ENCODE measurements around the gene ISLR.

The ISLR gene

DNA sequence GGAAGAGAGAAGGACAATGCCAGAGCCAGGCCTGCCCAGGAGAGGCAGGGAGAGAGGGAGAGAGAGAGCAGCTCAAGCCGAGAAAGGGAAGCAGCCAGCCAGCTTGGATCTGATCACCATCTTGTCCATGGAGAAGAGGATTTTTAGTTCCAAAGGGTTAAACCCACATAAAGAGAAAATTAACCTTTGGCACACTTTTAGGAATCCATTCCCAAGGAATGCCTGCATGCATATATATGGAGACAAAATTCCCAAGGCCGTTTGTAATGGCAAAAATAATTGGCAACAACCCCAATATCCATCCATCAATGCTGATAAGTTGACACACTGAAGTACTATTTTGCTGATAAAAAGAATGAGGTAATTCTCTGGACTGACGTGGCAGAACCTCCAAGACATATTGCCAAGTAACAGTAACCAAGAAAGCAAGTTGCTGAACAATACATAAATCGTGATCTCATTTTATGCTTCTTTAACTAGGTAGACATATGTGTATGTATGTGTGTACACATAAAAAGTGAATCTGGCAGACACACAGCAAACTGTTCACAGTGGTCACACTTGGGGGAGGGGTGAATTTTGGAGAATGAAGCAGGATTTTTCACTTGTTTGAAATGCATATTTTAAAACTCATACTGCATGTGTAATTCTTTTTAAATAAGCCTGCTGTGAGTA lies 36.6 kb downstream of the ISLR start:
- Histone ChIP-seq H3K4ac (ENCODE audit: low read depth in 1 of 2, low read length in 2 of 2) (no peak overlapping the region), H2AK5ac (ENCODE audit: low read length, severe bottlenecking) (peak overlapping the region; percentile 68), H3K4me3 (ENCODE audit: insufficient read depth in 1 of 2, low read depth in 1 of 2, low read length in 2 of 2) (no peak overlapping the region), H3K79me1 (replicated peaks; ENCODE audit: low read length, poor library complexity, severe bottlenecking) (no peaks in the 10 kb centered on the region), H4K91ac (ENCODE audit: low read length) (no peak overlapping the region), H3K4me2 (ENCODE audit: low read length, poor library complexity, severe bottlenecking) (no peak overlapping the region), H3K27me3 (ENCODE audit: control insufficient read depth in 1 of 2, insufficient read depth in 1 of 2, low read length in 2 of 2) (peaks cover 0 to 19% of the 10 kb centered on the region in 2 experiments), H3K4me1 (ENCODE audit: control insufficient read depth, insufficient read depth, low read depth, low read length) (peaks cover 60% of the 10 kb centered on the region), H2BK15ac (ENCODE audit: low read depth, poor library complexity, severe bottlenecking) (no peak overlapping the region), H3K36me3 (ENCODE audit: control insufficient read depth in 1 of 2, insufficient read depth in 2 of 2, low read depth in 1 of 2, low read length in 2 of 2) (no peaks in the 10 kb centered on the region), H2BK120ac (ENCODE audit: low read depth, low read length) (no peak overlapping the region), H3K14ac (ENCODE audit: low read length in 2 of 2) (no peak overlapping the region), H3K18ac (ENCODE audit: low read depth in 1 of 2, low read length in 2 of 2) (no peak overlapping the region), H3K27ac (ENCODE audit: low read length, poor library complexity, severe bottlenecking) (peak overlapping the region; percentile 74), H3K23ac (ENCODE audit: low read length in 2 of 2) (no peak overlapping the region), H3K9me3 (ENCODE audit: control insufficient read depth, low read length) (no peaks in the 10 kb centered on the region), H2BK12ac (ENCODE audit: low read length in 2 of 2) (peak overlapping the region in 1 of 2 experiments; percentile 27), H2BK5ac (ENCODE audit: low read depth, low read length, poor library complexity, severe bottlenecking) (no peak overlapping the region), H4K8ac (ENCODE audit: low read length) (no peak overlapping the region), H2AFZ (ENCODE audit: low read depth, low read length) (no peak overlapping the region), H3K9ac (ENCODE audit: low read length) (peak overlapping the region; percentile 73)
- peak; percentile 94 for DNase-seq
- 10% methylated on average over 2 of the region's 4 CpGs for WGBS

DNA sequence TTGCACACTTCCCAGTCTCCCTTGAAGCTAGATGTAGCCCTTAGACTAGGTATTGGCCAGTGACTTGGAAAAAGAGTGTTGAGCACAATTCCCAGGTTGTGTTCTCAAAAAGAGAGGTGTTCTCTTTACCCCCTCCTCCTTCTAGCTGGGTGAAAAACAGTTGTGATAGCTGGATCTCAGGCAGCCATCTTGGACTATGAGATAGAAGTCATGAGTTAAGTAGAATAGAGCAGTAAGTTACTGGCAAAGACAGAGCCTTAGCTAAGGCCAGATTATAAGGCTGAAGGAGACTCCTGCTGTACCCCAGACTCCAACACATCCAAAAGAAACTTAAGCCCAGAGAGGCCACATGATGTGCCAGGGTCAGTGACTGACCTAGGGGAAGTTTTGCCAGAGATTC lies 37.2 kb downstream of the ISLR start:
- Histone ChIP-seq H3K18ac (ENCODE audit: low read depth in 1 of 2, low read length in 2 of 2) (no peak overlapping the region), H3K14ac (ENCODE audit: low read length in 2 of 2) (no peak overlapping the region), H2BK5ac (ENCODE audit: low read depth, low read length, poor library complexity, severe bottlenecking) (no peak overlapping the region), H3K4me3 (ENCODE audit: insufficient read depth in 1 of 2, low read depth in 1 of 2, low read length in 2 of 2) (no peak overlapping the region), H2AFZ (ENCODE audit: low read depth, low read length) (no peak overlapping the region), H3K27ac (ENCODE audit: low read length, poor library complexity, severe bottlenecking) (peak overlapping the region; percentile 45), H3K36me3 (ENCODE audit: control insufficient read depth in 1 of 2, insufficient read depth in 2 of 2, low read depth in 1 of 2, low read length in 2 of 2) (no peaks in the 10 kb centered on the region), H4K8ac (ENCODE audit: low read length) (no peak overlapping the region), H2BK120ac (ENCODE audit: low read depth, low read length) (no peak overlapping the region), H3K4me1 (ENCODE audit: control insufficient read depth, insufficient read depth, low read depth, low read length) (peaks cover 57% of the 10 kb centered on the region), H2AK5ac (ENCODE audit: low read length, severe bottlenecking) (peak overlapping the region; percentile 68), H3K9ac (ENCODE audit: low read length) (peak overlapping the region; percentile 73), H3K4me2 (ENCODE audit: low read length, poor library complexity, severe bottlenecking) (no peak overlapping the region), H3K79me1 (replicated peaks; ENCODE audit: low read length, poor library complexity, severe bottlenecking) (no peaks in the 10 kb centered on the region), H2BK12ac (ENCODE audit: low read length in 2 of 2) (no peak overlapping the region), H3K4ac (ENCODE audit: low read depth in 1 of 2, low read length in 2 of 2) (no peak overlapping the region), H3K9me3 (ENCODE audit: control insufficient read depth, low read length) (no peaks in the 10 kb centered on the region), H3K27me3 (ENCODE audit: control insufficient read depth in 1 of 2, insufficient read depth in 1 of 2, low read length in 2 of 2) (peaks cover 0 to 15% of the 10 kb centered on the region in 2 experiments), H2BK15ac (ENCODE audit: low read depth, poor library complexity, severe bottlenecking) (no peak overlapping the region), H4K91ac (ENCODE audit: low read length) (no peak overlapping the region), H3K23ac (ENCODE audit: low read length in 2 of 2) (no peak overlapping the region)
- no peak for DNase-seq

DNA sequence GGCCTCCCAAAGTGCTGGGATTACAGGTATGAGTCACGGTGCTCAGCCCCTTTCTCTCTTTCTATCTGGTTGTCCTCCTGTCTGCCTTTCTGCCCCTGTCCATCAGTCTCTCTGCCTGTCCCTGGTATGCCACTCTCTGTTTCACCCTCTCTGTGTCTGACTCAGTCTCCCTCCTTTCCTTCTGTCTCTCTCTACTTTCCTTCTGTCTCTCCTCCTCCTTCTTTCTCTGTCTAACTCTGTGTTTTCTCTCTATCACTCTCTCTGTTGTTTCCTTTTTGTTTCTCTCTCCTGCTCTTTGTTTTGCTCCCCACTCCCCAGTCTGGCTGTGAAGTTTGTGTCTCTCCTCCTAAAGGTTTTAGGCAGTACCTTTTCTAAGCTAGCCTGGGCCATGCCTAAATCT lies 38.1 kb downstream of the ISLR start:
- Histone ChIP-seq H3K14ac (ENCODE audit: low read length in 2 of 2) (no peak overlapping the region), H3K9ac (ENCODE audit: low read length) (no peak overlapping the region), H2BK5ac (ENCODE audit: low read depth, low read length, poor library complexity, severe bottlenecking) (no peak overlapping the region), H4K91ac (ENCODE audit: low read length) (no peak overlapping the region), H3K79me1 (replicated peaks; ENCODE audit: low read length, poor library complexity, severe bottlenecking) (no peaks in the 10 kb centered on the region), H4K8ac (ENCODE audit: low read length) (no peak overlapping the region), H2BK12ac (ENCODE audit: low read length in 2 of 2) (no peak overlapping the region), H3K27ac (ENCODE audit: low read length, poor library complexity, severe bottlenecking) (no peak overlapping the region), H2AK5ac (ENCODE audit: low read length, severe bottlenecking) (peak overlapping the region; percentile 37), H3K4me3 (ENCODE audit: insufficient read depth in 1 of 2, low read depth in 1 of 2, low read length in 2 of 2) (no peak overlapping the region), H3K4me2 (ENCODE audit: low read length, poor library complexity, severe bottlenecking) (no peak overlapping the region), H3K9me3 (ENCODE audit: control insufficient read depth, low read length) (no peaks in the 10 kb centered on the region), H3K36me3 (ENCODE audit: control insufficient read depth in 1 of 2, insufficient read depth in 2 of 2, low read depth in 1 of 2, low read length in 2 of 2) (no peaks in the 10 kb centered on the region), H2BK15ac (ENCODE audit: low read depth, poor library complexity, severe bottlenecking) (no peak overlapping the region), H3K23ac (ENCODE audit: low read length in 2 of 2) (no peak overlapping the region), H3K4ac (ENCODE audit: low read depth in 1 of 2, low read length in 2 of 2) (no peak overlapping the region), H3K27me3 (ENCODE audit: control insufficient read depth in 1 of 2, insufficient read depth in 1 of 2, low read length in 2 of 2) (peaks cover 0 to 13% of the 10 kb centered on the region in 2 experiments), H3K4me1 (ENCODE audit: control insufficient read depth, insufficient read depth, low read depth, low read length) (peaks cover 52% of the 10 kb centered on the region), H2BK120ac (ENCODE audit: low read depth, low read length) (no peak overlapping the region), H3K18ac (ENCODE audit: low read depth in 1 of 2, low read length in 2 of 2) (no peak overlapping the region), H2AFZ (ENCODE audit: low read depth, low read length) (no peak overlapping the region)
- no peak for DNase-seq
- WGBS = 89% methylated on average over 1 of the region's 1 CpG

DNA sequence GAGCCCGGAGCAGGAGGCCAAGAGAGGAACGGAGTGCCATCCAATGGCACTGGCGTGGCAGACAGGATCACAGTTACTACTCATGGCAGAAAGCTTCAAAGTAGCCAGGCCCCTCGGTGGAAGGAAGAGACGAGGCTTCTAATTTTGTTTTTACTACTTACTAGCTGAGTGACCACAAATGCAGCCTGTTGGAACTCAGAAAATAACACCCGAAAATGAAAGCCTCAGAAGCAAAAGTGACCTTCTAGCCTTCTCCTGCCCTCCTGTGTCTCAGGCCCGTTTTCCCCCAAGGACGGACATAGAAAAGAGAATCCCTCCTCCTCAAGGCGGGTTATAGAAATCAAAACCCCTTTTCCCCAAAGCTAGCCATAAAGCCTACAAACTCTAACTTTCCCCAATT lies 39.0 kb downstream of the ISLR start:
- Histone ChIP-seq H4K91ac (ENCODE audit: low read length) (peak overlapping the region; percentile 10), H2BK12ac (ENCODE audit: low read length in 2 of 2) (peak overlapping the region in 1 of 2 experiments; percentile 51), H3K27me3 (ENCODE audit: control insufficient read depth in 1 of 2, insufficient read depth in 1 of 2, low read length in 2 of 2) (peaks cover 0 to 14% of the 10 kb centered on the region in 2 experiments), H2BK15ac (ENCODE audit: low read depth, poor library complexity, severe bottlenecking) (no peak overlapping the region), H3K4me2 (ENCODE audit: low read length, poor library complexity, severe bottlenecking) (no peak overlapping the region), H2BK120ac (ENCODE audit: low read depth, low read length) (no peak overlapping the region), H3K36me3 (ENCODE audit: control insufficient read depth in 1 of 2, insufficient read depth in 2 of 2, low read depth in 1 of 2, low read length in 2 of 2) (no peaks in the 10 kb centered on the region), H3K4me1 (ENCODE audit: control insufficient read depth, insufficient read depth, low read depth, low read length) (peaks cover 46% of the 10 kb centered on the region), H3K9ac (ENCODE audit: low read length) (no peak overlapping the region), H3K9me3 (ENCODE audit: control insufficient read depth, low read length) (no peaks in the 10 kb centered on the region), H3K14ac (ENCODE audit: low read length in 2 of 2) (no peak overlapping the region), H2AK5ac (ENCODE audit: low read length, severe bottlenecking) (peak overlapping the region; percentile 37), H4K8ac (ENCODE audit: low read length) (no peak overlapping the region), H3K4ac (ENCODE audit: low read depth in 1 of 2, low read length in 2 of 2) (no peak overlapping the region), H2BK5ac (ENCODE audit: low read depth, low read length, poor library complexity, severe bottlenecking) (no peak overlapping the region), H3K79me1 (replicated peaks; ENCODE audit: low read length, poor library complexity, severe bottlenecking) (no peaks in the 10 kb centered on the region), H3K23ac (ENCODE audit: low read length in 2 of 2) (no peak overlapping the region), H3K18ac (ENCODE audit: low read depth in 1 of 2, low read length in 2 of 2) (peak overlapping the region in 1 of 2 experiments; percentile 21), H3K4me3 (ENCODE audit: insufficient read depth in 1 of 2, low read depth in 1 of 2, low read length in 2 of 2) (no peak overlapping the region), H3K27ac (ENCODE audit: low read length, poor library complexity, severe bottlenecking) (no peak overlapping the region), H2AFZ (ENCODE audit: low read depth, low read length) (no peak overlapping the region)
- WGBS = 81% methylated on average over 9 of the region's 9 CpGs
- DNase-seq = no peak
